GM12874 (cell line): ENCODE measurements around the gene FOXK2.

ENCODE experiments used
- CTCF ChIP-seq: IDR thresholded peaks from 2 replicates; pipeline ENCODE4 v1.5.1; 2011; ENCODE audit warnings: low read depth, mild to moderate bottlenecking, control low read depth, low read length, moderate library complexity; ENCODE audit not compliant: insufficient read depth

Gene FOXK2

GRCh38 chr17:82517230-82517865 is 2.2 kb upstream of the FOXK2 start:
- TF ChIP-seq CTCF: no peak

DNA sequence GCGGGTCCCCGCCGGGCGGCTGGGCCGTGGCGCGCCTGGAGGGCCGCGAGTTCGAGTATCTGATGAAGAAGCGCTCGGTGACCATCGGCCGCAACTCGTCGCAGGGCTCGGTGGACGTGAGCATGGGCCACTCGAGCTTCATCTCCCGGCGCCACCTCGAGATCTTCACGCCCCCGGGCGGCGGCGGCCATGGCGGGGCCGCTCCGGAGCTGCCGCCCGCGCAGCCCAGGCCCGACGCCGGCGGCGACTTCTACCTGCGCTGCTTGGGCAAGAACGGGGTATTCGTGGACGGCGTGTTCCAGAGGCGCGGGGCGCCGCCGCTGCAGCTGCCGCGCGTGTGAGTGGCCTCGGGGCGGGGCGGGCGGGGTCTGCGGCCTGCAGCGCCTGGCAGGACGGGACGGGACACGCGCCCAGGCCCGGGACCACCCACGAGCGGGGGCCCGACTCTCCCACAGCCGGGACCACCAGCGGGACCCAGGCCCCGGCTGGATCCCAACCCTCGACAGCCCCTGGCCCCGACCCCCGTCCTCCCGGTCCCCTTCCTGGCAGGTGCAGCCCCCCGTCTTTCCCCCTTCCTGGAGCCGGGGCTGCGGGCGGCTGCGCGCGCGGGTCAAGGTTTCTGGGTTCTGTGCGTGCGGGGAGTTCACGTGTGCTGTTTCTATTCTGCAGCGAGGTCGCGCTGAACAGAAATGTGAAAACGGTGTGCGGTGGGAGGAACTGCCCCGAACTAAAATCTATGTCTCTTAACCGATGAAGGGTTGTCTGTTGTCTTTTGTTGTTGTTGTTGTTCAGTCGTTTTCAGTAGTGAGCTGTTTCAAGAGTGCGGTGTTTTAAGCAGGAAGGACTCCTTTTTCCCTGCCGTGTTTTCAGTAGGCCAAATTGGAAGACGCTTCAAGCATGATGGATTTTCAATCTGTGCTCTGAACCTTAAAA is 705 bp downstream of the FOXK2 start:
- TF ChIP-seq CTCF: no peak

- no peak for TF ChIP-seq CTCF
Observed at GRCh38 chr17:82524540-82524939, 5.0 kb downstream of the FOXK2 start.

DNA sequence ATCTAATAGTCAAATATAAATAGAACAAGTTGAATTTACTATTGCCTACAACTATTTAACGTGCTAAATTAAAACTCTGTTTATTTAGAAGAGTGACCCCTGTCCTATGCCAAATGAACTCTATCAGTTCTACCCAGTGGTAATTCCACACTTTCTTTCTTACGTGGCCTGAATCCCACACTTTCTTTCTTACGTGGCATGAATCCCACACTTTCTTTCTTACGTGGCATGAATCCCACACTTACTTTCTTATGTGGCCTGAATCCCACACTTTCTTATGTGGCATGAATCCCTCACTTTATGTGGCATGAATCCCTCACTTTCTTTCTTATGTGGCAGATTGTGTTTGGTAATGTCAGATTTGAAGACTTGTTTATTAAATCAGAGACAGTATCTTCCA is 6.2 kb downstream of the FOXK2 start:
- TF ChIP-seq CTCF: no peak

- TF ChIP-seq CTCF: no peak
Observed at GRCh38 chr17:82527898-82528297, 8.4 kb downstream of the FOXK2 start.

- TF ChIP-seq CTCF: 0 out of 2 replicates have a peak, but pooled peaks have one; percentile 13
Observed at GRCh38 chr17:82528484-82529265, 9.1 kb downstream of the FOXK2 start.

- TF ChIP-seq CTCF: no peak
Observed at GRCh38 chr17:82529914-82530300, 10.4 kb downstream of the FOXK2 start.
